Stomach (tissue), 4 donors: Measurements from ENCODE around the gene NOXO1.

Experiments used
- POLR2AphosphoS5 ChIP-seq, 3 donors: sonication (generic); formaldehyde crosslinking; IDR thresholded peaks; one replicate each; pipeline ENCODE4 v1.6.1; 2016; ENCODE audit warnings: antibody characterized with exemption in 3 of 3
- TF ChIP-seq, protein P1 (sequence below), 7 experiments: fragments of 450-650 bp in 4 of 7; fragments of 200-600 bp in 3 of 7; sonication (generic) in 3 of 7; IDR thresholded peaks; one replicate each; pipeline ENCODE4 v1.5.1; 2016 to 2019; ENCODE audit warnings: antibody characterized with exemption in 7 of 7, control low read depth in 2 of 7, mild to moderate bottlenecking in 1 of 7

GRCh38 chr16:1990351-1991134, 9.3 kb upstream of the NOXO1 start:
- no peak for TF ChIP-seq POLR2AphosphoS5 (IDR thresholded peaks at IDR 0.05)
- TF ChIP-seq, protein P1, sequence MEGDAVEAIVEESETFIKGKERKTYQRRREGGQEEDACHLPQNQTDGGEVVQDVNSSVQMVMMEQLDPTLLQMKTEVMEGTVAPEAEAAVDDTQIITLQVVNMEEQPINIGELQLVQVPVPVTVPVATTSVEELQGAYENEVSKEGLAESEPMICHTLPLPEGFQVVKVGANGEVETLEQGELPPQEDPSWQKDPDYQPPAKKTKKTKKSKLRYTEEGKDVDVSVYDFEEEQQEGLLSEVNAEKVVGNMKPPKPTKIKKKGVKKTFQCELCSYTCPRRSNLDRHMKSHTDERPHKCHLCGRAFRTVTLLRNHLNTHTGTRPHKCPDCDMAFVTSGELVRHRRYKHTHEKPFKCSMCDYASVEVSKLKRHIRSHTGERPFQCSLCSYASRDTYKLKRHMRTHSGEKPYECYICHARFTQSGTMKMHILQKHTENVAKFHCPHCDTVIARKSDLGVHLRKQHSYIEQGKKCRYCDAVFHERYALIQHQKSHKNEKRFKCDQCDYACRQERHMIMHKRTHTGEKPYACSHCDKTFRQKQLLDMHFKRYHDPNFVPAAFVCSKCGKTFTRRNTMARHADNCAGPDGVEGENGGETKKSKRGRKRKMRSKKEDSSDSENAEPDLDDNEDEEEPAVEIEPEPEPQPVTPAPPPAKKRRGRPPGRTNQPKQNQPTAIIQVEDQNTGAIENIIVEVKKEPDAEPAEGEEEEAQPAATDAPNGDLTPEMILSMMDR (IDR thresholded peaks at IDR 0.05), result no peak
